Measurements from ENCODE around the gene MGLL.

The MGLL gene

GRCh38 chr3:127789990-127790881 is 32.1 kb downstream of the MGLL start:
- DNase-seq (ENCODE audit: low spot score), result no peak
- FAIRE-seq, result no peak

DNA sequence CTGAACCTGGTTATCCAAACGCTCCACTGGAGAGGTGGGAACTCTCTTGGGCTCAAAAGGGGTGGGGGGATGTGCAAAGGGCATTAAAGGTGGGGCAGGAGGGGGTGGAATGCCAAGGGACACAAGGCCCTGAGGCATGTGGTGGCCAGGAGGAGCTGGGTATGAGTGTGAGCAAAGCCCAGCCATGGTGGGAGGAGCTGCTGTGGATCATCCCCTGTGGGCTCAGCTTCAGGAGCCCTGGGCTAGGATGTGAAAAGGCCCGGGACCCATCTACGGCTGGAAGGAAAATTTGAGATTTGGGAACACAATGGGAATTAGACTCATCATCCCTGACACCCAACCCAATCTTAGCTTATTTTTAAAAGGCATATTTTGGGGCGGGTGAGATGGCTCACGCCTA is 33.3 kb downstream of the MGLL start:
- FAIRE-seq, result no peak

DNA sequence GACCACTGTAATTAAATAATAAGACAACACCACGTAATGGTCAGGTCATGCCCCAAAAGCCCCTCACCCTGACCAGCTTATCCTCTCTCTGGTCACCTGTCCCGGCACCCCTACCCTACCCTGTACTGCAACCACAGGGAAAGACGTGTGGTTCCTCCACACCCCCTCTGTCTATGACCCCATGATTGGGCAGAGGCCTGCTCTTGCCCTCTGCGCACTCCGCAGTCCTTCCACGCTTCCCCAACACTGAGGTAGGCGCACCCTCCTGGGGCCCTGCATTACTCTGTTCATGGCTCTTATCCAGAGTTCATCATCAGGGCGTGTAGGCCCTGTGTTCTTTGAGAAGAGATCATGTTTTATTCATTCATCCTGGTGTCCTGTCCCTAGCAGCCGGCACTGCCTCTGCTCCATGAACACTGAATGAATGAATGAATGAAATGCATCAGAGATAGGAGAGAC is 33.8 kb downstream of the MGLL start:
- FAIRE-seq, result no peak

More for the DNA sequence above, 33.3 kb downstream of the MGLL start:
- DNase-seq (ENCODE audit: low spot score), result no peak

GRCh38 chr3:127787571-127788365 is 34.5 kb downstream of the MGLL start:
- no peak for DNase-seq (ENCODE audit: low spot score)
- no peak for FAIRE-seq

More for the DNA sequence above, 33.8 kb downstream of the MGLL start:
- no peak for DNase-seq (ENCODE audit: low spot score)

DNA sequence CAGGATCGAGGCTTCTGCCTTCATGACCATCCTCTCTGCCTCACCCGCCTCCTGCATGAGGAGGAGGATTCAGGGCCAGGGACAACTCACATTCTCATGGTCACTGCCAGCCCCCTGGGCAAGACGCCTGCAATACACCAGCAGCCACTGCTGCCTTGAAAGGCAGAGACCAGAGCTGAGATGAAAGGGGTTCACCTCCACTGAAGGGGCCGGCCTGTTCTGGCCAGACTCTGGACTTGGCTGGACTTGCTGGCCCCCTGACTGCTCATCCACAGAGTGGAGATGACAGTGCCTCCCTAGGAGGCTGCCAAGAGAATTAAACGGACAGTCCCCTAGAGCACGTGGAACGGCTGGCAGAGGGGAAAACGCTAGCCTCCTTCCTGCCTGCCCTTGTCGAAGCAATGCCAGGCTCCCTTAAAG is 35.2 kb downstream of the MGLL start:
- FAIRE-seq (no peak), DNase-seq (ENCODE audit: low spot score) (no peak)

GRCh38 chr3:127786353-127787070 is 35.8 kb downstream of the MGLL start:
- no peak for DNase-seq (ENCODE audit: low spot score)
- no peak for FAIRE-seq

DNA sequence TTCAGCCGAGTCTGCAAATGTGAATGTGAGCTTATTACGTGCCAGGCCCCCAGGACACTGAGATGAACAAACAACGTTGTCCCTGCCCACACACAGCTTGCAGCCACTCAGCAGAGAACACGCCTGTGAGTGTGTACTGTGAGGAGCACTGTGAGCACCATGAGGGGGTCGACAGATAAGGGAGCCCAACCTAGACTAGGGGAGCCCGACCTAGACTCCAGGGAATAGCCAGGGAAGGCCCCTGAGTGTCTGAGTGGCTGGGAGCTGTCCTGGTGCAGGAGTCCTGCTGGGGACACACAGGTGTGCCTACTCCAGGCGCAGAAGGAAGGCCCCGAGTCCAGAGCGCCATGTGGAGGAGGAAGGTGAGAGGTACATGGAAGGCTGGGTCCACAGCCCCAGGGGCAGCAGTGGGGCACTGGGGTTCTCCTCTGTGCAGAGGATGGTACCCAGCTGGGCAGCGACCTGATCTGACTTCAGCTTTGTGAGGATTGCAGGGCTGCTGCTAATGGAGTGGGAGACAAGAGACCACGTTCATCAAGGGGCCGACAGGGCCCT is 36.5 kb downstream of the MGLL start:
- no peak for FAIRE-seq
- no peak for DNase-seq (ENCODE audit: low spot score)

GRCh38 chr3:127784865-127785710 is 37.2 kb downstream of the MGLL start:
- DNase-seq (ENCODE audit: low spot score) (no peak), FAIRE-seq (no peak)

GRCh38 chr3:127784283-127784682 is 38.0 kb downstream of the MGLL start:
- FAIRE-seq (no peak), DNase-seq (ENCODE audit: low spot score) (no peak)

DNA sequence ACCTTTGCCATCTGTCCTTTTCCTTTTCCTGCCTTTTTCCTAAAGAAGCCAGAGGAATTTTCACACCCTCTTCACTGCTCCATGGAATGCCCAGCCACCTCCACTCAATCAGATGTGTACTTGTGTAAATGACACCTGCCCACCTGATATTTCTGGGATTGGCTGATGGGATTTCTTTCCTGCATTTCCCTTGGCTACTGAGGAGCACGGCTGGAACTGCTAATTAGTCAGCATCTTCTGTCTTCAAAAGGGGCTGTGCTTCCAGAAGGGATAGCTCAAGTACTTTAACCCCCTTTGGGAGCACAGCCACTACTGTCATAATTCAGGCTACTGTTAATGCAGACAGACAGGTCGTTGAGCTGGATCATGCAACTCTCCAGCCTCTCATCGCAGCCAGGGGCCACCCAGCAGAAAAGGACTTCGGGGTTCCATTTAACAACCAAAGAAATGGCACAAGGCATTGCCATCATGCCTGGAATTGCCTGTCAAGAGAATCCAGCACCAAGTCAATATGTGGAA is 38.6 kb downstream of the MGLL start:
- no peak for DNase-seq (ENCODE audit: low spot score)
- FAIRE-seq, result no peak

DNA sequence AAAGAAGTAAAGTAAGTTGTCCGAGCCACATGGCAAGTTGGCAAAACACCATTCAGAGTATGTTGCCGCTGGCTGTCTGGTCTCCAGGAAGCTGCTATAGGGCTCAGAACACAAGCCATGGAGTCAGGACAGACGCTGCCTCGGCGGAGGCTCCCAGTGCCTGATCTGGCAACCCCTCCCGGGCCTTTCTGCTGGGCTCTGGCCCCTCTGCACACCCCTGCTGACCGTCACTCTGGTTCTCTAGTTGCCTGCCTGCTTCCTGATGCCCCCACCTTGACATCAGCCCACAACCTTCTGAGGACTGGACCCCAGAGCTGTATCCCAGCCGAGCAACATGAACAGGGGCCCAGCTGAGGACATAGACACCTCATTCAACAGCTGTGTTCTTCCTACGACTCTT is 39.1 kb downstream of the MGLL start:
- FAIRE-seq (no peak), DNase-seq (ENCODE audit: low spot score) (no peak)

GRCh38 chr3:127781411-127782001 is 40.8 kb downstream of the MGLL start:
- FAIRE-seq, result no peak
- DNase-seq (ENCODE audit: low spot score), result no peak

GRCh38 chr3:127780536-127781400 is 41.5 kb downstream of the MGLL start:
- no peak for FAIRE-seq
- DNase-seq (ENCODE audit: low spot score), result no peak

GRCh38 chr3:127779747-127780146 is 42.6 kb downstream of the MGLL start:
- no peak for FAIRE-seq
- no peak for DNase-seq (ENCODE audit: low spot score)

- no peak for DNase-seq (ENCODE audit: low spot score)
- FAIRE-seq, result no peak
Observed at GRCh38 chr3:127777921-127778656, 44.2 kb downstream of the MGLL start.

GRCh38 chr3:127777332-127777731 is 45.0 kb downstream of the MGLL start:
- FAIRE-seq (no peak), DNase-seq (ENCODE audit: low spot score) (no peak)

GRCh38 chr3:127776347-127776746 is 46.0 kb downstream of the MGLL start:
- DNase-seq (ENCODE audit: low spot score) (no peak), FAIRE-seq (no peak)

Measured in RCC 7860 (cell line).